GM12878 (cell line): ENCODE data around the gene DPH1. TPM values are rescaled to one million over a fixed set of nuclear protein-coding genes. Genes with fewer than 3 reads are reported as not detected.

ENCODE experiments used
- BMI1 ChIP-seq: fragments of 450-650 bp; IDR thresholded peaks from 2 replicates; pipeline ENCODE4 v1.6.1; 2016; ENCODE audit warnings: mild to moderate bottlenecking, moderate library complexity, borderline replicate concordance
- CBX3 ChIP-seq: fragments of 200-600 bp; sonication (generic); IDR thresholded peaks from 2 replicates; pipeline ENCODE4 v1.6.1; 2016; ENCODE audit warnings: low read depth, borderline replicate concordance
- CUX1 ChIP-seq: IDR thresholded peaks from 2 replicates; pipeline ENCODE4 v1.6.1; 2012; ENCODE audit warnings: improper control_type of control experiment, low read depth, low read length; ENCODE audit not compliant: insufficient replicate concordance
- E2F8 ChIP-seq: fragments of 450-650 bp; IDR thresholded peaks from 2 replicates; pipeline ENCODE4 v1.6.1; 2018; ENCODE audit warnings: mild to moderate bottlenecking, low read depth, moderate library complexity; ENCODE audit not compliant: partially characterized antibody
- EZH2 ChIP-seq: IDR thresholded peaks from 2 replicates; pipeline ENCODE4 v1.6.1; 2012; ENCODE audit warnings: low read depth, mild to moderate bottlenecking, control low read depth, inconsistent platforms, low read length, borderline replicate concordance; ENCODE audit not compliant: control insufficient read depth
- FOXM1 ChIP-seq: IDR thresholded peaks from 2 replicates; pipeline ENCODE4 v1.6.1; 2012; ENCODE audit warnings: low read depth, mild to moderate bottlenecking, inconsistent platforms, low read length, moderate library complexity
- KAT2A ChIP-seq: conservative IDR thresholded peaks from 2 replicates; pipeline ENCODE4 v1.6.1; 2011; ENCODE audit warnings: low read depth, low read length; ENCODE audit not compliant: control insufficient read depth
- LARP7 ChIP-seq: fragments of 450-650 bp; IDR thresholded peaks from 2 replicates; pipeline ENCODE4 v1.6.1; 2017; ENCODE audit warnings: mild to moderate bottlenecking
- MYC ChIP-seq: IDR thresholded peaks from 2 replicates; pipeline ENCODE4 v1.6.1; 2011; ENCODE audit warnings: mild to moderate bottlenecking, low read length, moderate library complexity, inconsistent platforms; ENCODE audit not compliant: insufficient read depth, insufficient replicate concordance, insufficient read length, severe bottlenecking
- NBN ChIP-seq: fragments of 450-650 bp; IDR thresholded peaks from 2 replicates; pipeline ENCODE4 v1.6.1; 2016
- NR2C1 ChIP-seq: fragments of 450-650 bp; IDR thresholded peaks from 2 replicates; pipeline ENCODE4 v1.6.1; 2017; ENCODE audit warnings: antibody characterized with exemption, mild to moderate bottlenecking, moderate library complexity
- PAX5 ChIP-seq: IDR thresholded peaks from 2 replicates; pipeline ENCODE4 v1.6.1; 2011; ENCODE audit warnings: low read depth, low read length, borderline replicate concordance
- RCOR1 ChIP-seq: conservative IDR thresholded peaks from 2 replicates; pipeline ENCODE4 v1.6.1; 2012; ENCODE audit warnings: low read depth, low read length, improper control_type of control experiment
- RUNX3 ChIP-seq: IDR thresholded peaks from 2 replicates; pipeline ENCODE4 v1.6.1; 2012; ENCODE audit warnings: low read length, inconsistent platforms
- SKIL ChIP-seq: fragments of 450-650 bp; IDR thresholded peaks from 2 replicates; pipeline ENCODE4 v1.6.1; 2017; ENCODE audit warnings: mild to moderate bottlenecking, low read depth, inconsistent platforms; ENCODE audit not compliant: poor library complexity, severe bottlenecking
- SPI1 ChIP-seq: IDR thresholded peaks from 2 replicates; pipeline ENCODE4 v1.6.1; 2011; ENCODE audit warnings: low read depth, mild to moderate bottlenecking, low read length, moderate library complexity, borderline replicate concordance; ENCODE audit not compliant: insufficient read depth
- SUZ12 ChIP-seq: fragments of 200-600 bp; sonication (generic); IDR thresholded peaks from one replicate; pipeline ENCODE4 v1.6.1; 2018; ENCODE audit warnings: antibody characterized with exemption, mild to moderate bottlenecking; ENCODE audit not compliant: unreplicated experiment
- TCF3 ChIP-seq: IDR thresholded peaks from 2 replicates; pipeline ENCODE4 v1.6.1; 2012; ENCODE audit warnings: low read depth, mild to moderate bottlenecking, low read length, borderline replicate concordance; ENCODE audit not compliant: insufficient read depth
- YY1 ChIP-seq: IDR thresholded peaks from 2 replicates; pipeline ENCODE4 v1.6.1; 2011; ENCODE audit warnings: low read depth, mild to moderate bottlenecking, low read length
- ZNF217 ChIP-seq: fragments of 450-650 bp; IDR thresholded peaks from 2 replicates; pipeline ENCODE4 v1.6.1; 2017; ENCODE audit warnings: antibody characterized with exemption, mild to moderate bottlenecking
- polyA plus RNA-seq, 11 experiments: library from polyadenylated mRNA; depleted of rRNA in 4 of 11; unstranded in 6 of 11; stranded (reverse) in 5 of 11; fragments of >200 nt; fragmentation: Nextera tagmentation in 4 of 11; fragmentation: Illumina TruSeq in 1 of 11; extraction: Ambion mirVana in 4 of 11; extraction: Trizol in 1 of 11; gene quantifications; 1 replicate in 1 of 11; 2 replicates in 10 of 11; pipeline versions ENCODE4 v1.2.1 to v1.2.3, GENCODE V29; 2011 to 2016; ENCODE audit warnings: inconsistent platforms in 2 of 11, missing spikeins in 2 of 11, low read depth in 1 of 11
- total RNA-seq, 4 experiments: library from RNA; depleted of rRNA in 3 of 4; stranded (reverse); fragments of >200 nt in 3 of 4; fragmentation: Illumina TruSeq in 1 of 4; extraction: Trizol in 1 of 4; gene quantifications; 2 replicates each; pipeline versions ENCODE4 v1.2.1 to v1.2.3, GENCODE V29; 2013 to 2021

Gene DPH1
- total and polyA plus RNA-seq, 10 of the 15 experiments (the other 5 are each of a cell fraction or from before 2014, with no cell fraction given), result 0.29 to 33.6 (median 20.2) TPM

- no peak for TF ChIP-seq E2F8
- TF ChIP-seq SPI1, result no peak
- no peak for TF ChIP-seq FOXM1
- no peak for TF ChIP-seq CBX3
- TF ChIP-seq NBN, result peak; percentile 48; the same call in 1 of the 2 replicates
- no peak for TF ChIP-seq SKIL
- TF ChIP-seq ZNF217, result 0 out of 2 replicates have a peak, but pooled peaks have one; percentile 35
- peak; percentile 2; the same call in 1 of the 2 replicates for TF ChIP-seq NR2C1
- no peak for TF ChIP-seq KAT2A
- TF ChIP-seq CUX1, result no peak
- no peak for TF ChIP-seq RCOR1
- TF ChIP-seq LARP7, result peak; percentile 70; the same call in 1 of the 2 replicates
- TF ChIP-seq TCF3, result 0 out of 2 replicates have a peak, but pooled peaks have one; percentile 35
- TF ChIP-seq SUZ12, result no peak
- TF ChIP-seq EZH2, result no peak
- TF ChIP-seq RUNX3, result no peak
- TF ChIP-seq MYC, result no peak
- peak; percentile 60 for TF ChIP-seq YY1
- TF ChIP-seq PAX5, result no peak; the same call in 1 of the 2 replicates
- TF ChIP-seq BMI1, result no peak
Measured at GRCh38 chr17:2054512-2055291, 24.7 kb downstream of the DPH1 start, which contains the start of gene HIC1 (continued).
